ENCODE results near the gene HSPE1. TPM values are rescaled to one million over a fixed set of nuclear protein-coding genes. Genes with fewer than 3 reads are reported as not detected.
"Not testable (repeated sequence)": the region's sequence is repeated elsewhere in the genome, so short reads cannot be mapped to it uniquely, and the experiment has no call there.

HSPE1 gene
- total RNA-seq: 100 to 1,000 TPM; 264 to 275 TPM

DNA sequence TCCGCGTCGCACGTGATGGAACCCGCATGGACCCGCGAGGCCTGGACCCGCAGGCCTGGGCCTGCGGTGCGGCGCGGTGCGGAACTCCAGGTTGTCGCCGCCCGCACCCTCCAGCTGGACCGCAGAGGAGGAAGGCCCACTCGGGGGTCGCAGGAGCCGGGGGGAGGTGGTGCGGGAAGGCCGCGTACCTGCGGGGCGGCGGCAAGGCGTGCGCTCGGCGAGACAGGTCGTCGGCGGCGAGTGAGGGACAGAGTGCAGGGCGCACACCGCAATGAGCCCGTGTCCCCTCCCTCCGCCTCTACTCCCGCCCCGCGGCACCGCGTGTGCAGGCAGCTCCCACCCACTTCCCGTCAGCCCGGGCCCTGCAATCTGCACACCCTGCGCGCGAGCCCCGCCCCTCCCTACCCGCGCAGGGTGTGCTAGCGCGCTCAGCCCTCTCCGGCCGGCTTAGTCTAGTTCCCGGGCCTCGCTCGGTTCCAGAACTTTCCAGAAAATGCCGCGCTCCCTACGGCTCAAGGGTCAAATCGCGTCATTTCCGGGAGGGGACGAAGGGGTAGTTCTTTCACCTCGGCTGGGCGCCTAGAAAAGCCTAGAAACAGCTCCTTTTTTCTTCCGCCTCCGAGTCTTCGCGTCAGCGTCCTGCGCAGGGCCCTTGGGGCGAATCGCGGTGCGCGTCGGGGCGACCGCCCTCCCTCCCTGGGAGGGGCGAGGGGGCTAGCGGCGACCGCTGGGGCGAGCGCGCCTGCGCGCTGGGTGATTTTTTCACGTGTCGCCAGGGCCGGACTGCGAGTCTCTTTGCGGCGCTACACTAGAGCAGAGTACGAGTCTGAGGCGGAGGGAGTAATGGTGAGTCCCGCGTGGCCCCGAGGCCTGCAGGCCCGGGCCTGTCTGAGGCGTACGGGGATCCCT is at the start of gene HSPE1, which contains the start of gene HSPD1:
Gene HSPE1, plus strand, starts transcription at position 786 of the 909 bp plus-strand sequence. Its CDS starts 58 bp downstream, at position 844.
Gene HSPD1, minus strand, starts transcription at position 247 of the 909 bp plus-strand sequence. CDS start 992 bp downstream, outside the sequence.
- H3K27ac Mint-ChIP-seq: peak within 1 kb of the TSS; percentile 96 to 98
- ATAC-seq (peak; percentile 87 to 88), DNase-seq (ENCODE audit: low spot score in 2 of 2) (peak; percentile 94 to 99)
- peaks cover 73 to 83% of the 10 kb centered on the region in 2 donors for H3K36me3 Mint-ChIP-seq
- H3K9me3 Mint-ChIP-seq: no peaks in the 10 kb centered on the region

DNA sequence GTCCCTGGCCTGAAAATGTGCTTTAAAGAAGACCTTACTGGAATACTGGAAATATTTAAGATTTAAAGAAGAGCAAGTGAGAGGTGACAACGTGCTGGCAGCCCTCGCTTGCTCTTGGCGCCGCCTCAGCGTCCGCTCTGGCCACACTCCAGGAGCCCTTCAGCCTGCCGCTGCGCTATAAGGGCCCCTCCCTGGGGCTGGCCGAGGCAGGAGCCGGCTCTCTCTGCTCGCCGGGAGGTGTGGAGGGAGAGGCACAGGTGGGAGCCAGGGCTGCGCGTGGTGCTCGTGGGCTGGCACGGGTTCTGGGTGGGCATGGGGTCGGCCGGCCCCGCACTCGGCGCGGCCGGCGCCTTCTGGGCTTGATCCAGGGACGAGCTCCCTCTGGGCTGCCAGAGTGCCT is 49.7 kb upstream of the HSPE1 start:
- ATAC-seq: no peak
- Mint-ChIP-seq H3K9me3 (no peaks in the 10 kb centered on the region), H3K36me3 (peaks cover 7 to 9% of the 10 kb centered on the region in 2 donors), H3K27ac (no peak overlapping the region)
- DNase-seq (ENCODE audit: low spot score in 2 of 2): no peak

DNA sequence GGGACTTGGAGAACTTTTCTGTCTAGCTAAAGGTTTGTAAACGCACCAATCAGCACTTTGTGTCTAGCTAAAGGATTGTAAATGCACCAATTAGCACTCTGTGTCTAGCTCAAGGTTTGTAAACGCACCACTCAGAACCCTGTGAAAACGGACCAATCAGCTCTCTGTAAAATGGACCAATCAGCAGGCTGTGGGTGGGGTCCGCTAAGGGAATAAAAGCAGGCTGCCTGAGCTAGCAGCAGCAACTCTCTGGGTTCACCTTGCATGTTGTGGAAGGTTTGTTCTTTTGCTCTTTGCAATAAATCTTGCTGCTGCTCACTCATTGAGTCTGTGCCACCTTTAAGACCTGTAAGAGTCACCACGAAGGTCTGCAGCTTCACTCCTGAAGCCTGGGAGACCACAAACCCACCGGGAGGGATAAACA is 49.2 kb upstream of the HSPE1 start:
- not testable (repeated sequence) for ATAC-seq; H3K36me3 Mint-ChIP-seq; DNase-seq (ENCODE audit: low spot score in 2 of 2); H3K9me3 Mint-ChIP-seq
- H3K27ac Mint-ChIP-seq: peak overlapping the region in 1 of 2 donors; percentile 44

DNA sequence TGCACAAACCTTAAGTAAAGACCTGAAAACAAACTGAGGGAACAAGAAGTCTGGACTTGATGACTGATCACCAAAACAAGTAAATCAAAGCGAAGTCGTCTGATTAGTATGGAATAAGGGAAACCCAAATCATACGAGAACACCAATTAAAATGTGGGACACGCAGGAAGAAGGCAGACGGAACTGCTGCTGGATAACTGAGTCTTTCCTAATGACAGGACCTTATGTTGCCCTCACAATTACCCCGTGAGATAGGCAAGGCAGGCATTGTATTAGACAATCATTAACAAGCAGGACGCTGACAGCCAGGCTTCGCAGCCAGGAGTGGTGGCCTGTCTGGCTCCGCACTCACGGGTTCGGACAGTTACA is 47.4 kb upstream of the HSPE1 start:
- H3K27ac Mint-ChIP-seq: peak overlapping the region; percentile 99 to 100
- H3K36me3 Mint-ChIP-seq: peaks cover 7 to 9% of the 10 kb centered on the region in 2 donors
- ATAC-seq (no peak), DNase-seq (ENCODE audit: low spot score in 2 of 2) (no peak)
- no peaks in the 10 kb centered on the region for H3K9me3 Mint-ChIP-seq

DNA sequence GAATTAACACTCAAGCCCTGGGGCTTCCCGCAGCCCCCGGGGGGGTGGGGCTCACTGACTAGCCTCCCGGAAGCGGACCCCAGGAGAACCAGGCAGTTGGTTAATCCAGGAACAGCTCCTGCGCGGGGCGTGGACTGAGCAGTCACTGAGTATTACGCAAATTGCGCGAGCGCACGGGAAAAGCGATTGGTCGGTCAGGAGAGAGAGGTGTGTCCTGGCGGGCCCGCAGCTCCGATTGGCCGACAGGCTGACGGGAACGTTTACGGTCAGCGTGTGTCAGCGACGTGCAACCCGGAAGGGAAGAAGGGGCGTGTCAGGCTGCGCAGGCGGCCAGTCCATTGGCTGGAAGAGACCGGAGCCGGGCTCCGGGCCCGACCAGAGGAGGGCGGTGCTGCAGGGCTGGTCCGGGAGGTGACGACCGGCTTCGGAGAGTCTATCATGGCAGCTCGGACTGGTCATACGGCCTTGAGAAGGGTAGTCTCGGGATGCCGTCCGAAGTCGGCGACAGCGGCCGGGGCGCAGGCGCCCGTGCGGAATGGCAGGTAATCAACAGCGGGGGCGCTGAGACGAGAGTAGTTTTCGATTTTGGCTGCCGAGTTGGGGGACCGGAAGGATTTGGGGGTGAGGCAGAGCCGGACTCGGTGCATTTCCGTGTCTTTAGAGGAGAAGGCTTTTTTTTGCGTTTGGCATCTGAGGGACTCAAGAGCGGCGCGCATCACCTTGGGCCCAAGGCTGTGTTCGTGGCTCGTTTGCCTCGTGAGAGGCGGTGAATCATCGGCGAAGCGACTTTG is 46.9 kb upstream of the HSPE1 start, which contains the start of gene COQ10B:
Gene COQ10B, plus strand, starts transcription at position 430 of the 791 bp plus-strand sequence. Its CDS starts 9 bp downstream, at position 439.
- peak within 1 kb of the TSS; percentile 99 to 100 for H3K27ac Mint-ChIP-seq
- DNase-seq (ENCODE audit: low spot score in 2 of 2): peak; percentile 96 to 100
- peak; percentile 91 to 93 for ATAC-seq
- no peaks in the 10 kb centered on the region for H3K9me3 Mint-ChIP-seq
- H3K36me3 Mint-ChIP-seq: peaks cover 7 to 9% of the 10 kb centered on the region in 2 donors

DNA sequence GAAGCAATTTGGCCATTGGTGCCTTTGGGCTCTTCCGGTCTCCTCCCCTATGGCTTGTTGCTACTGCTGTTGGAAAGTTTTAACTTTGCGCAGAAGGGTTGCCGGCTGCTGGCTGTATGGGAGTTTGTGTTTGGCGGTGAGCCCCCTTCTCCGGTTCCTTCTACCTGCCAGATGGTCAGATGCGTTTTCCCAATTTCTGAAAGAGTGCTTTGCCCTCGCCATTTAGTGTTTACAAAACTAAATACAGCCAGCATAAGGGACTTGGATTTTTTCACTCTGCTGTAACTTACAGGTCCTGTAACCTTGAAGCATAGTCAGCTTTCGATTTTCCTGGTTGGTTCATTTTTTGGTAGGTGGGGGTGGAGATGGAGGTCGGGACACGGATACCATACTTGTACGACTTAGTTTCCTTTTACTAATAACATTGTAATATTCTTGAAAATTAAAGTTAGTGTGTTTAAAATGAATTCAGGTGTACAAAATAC is 46.2 kb upstream of the HSPE1 start:
- Mint-ChIP-seq H3K36me3 (peaks cover 7 to 9% of the 10 kb centered on the region in 2 donors), H3K27ac (peak overlapping the region; percentile 99 to 100), H3K9me3 (no peaks in the 10 kb centered on the region)
- DNase-seq (ENCODE audit: low spot score in 2 of 2): no peak
- peak in 1 of 2 donors; percentile 69 for ATAC-seq

DNA sequence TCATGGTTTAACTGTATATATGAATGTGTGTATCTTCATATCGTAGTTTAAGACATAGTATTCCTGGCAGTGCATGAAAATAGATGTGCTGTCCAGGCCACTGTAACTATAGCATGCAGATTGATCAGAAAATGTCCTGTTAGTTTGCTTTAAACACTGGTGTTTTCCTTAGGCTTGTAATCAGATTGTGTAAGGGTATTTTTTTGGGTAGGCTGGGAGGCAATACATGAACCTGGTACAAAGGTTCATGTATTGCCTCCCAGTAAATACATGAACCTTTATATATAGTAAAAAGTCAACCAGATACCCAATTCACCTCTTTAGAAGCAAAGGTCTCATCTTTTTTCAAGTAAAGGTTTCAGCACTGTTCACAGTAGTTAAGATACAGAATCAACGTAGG is 45.3 kb upstream of the HSPE1 start:
- peaks cover 7 to 9% of the 10 kb centered on the region in 2 donors for H3K36me3 Mint-ChIP-seq
- H3K9me3 Mint-ChIP-seq: no peaks in the 10 kb centered on the region
- ATAC-seq: no peak
- no peak for DNase-seq (ENCODE audit: low spot score in 2 of 2)
- peak overlapping the region; percentile 99 to 100 for H3K27ac Mint-ChIP-seq

DNA sequence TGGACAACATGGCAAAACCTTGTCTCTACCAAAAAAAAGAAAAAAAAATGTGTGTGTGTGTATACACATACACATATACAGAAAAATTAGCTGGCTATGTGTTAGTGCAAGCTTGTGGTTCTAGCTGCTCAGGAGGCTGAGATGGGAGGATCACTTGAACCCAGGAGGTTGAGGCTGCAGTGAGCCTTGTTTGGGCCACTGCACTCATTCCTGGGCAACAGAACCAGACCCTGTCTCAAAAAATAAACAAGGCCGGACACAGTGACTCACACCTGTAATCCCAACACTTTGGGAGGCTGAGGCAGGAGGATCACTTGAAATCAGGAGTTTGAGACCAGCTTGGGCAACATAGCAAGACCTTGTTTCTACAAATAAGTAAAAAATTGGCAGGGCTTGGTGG is 44.8 kb upstream of the HSPE1 start:
- no peak for DNase-seq (ENCODE audit: low spot score in 2 of 2)
- no peak for ATAC-seq
- peaks cover 7 to 9% of the 10 kb centered on the region in 2 donors for H3K36me3 Mint-ChIP-seq
- no peaks in the 10 kb centered on the region for H3K9me3 Mint-ChIP-seq
- peak overlapping the region; percentile 89 to 99 for H3K27ac Mint-ChIP-seq

DNA sequence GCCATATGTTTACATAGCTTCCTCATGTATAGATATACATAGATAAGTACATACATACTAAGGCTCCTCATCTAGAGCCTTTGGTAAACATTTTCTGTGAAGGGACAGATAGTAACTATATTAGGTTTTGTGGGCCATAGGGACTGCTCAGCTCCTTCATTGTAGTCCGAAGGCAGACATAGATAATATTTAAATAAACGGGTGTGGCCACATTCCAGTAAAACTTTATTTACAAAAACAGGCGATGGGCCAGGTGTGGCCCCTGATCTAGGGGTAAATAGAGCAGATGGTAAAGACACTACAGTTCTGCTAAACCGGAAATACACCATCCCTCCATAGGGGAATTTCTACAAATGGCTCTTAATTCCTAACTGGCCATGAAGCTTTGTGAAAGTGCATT is 39.5 kb upstream of the HSPE1 start:
- no peak for ATAC-seq

DNA sequence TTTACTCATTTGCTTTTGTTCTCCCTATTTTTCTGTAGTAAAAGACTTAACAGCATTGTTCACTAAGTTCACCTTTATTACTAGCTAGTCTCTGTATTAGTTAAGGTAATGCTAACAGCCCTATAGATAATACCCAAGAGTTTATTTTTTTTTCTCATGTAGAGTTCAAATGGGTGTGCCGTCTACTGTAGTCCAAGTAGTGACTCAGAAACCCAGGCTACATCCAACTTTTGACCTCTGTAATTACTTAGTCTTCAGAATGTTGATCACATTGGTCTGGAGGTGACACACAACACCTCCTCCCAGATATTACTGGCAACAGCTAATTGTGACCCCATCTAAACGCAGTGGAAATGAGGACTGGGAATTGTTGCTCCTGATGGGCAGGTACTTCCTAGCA is 39.1 kb upstream of the HSPE1 start:
- DNase-seq (ENCODE audit: low spot score in 2 of 2): no peak
- no peaks in the 10 kb centered on the region for H3K9me3 Mint-ChIP-seq
- no peak overlapping the region for H3K27ac Mint-ChIP-seq
- ATAC-seq: no peak
- H3K36me3 Mint-ChIP-seq: peaks cover 0 to 2% of the 10 kb centered on the region in 2 donors

More for the DNA sequence above, 39.5 kb upstream of the HSPE1 start:
- Mint-ChIP-seq H3K27ac (no peak overlapping the region), H3K36me3 (no peaks in the 10 kb centered on the region), H3K9me3 (no peaks in the 10 kb centered on the region)
- no peak for DNase-seq (ENCODE audit: low spot score in 2 of 2)

DNA sequence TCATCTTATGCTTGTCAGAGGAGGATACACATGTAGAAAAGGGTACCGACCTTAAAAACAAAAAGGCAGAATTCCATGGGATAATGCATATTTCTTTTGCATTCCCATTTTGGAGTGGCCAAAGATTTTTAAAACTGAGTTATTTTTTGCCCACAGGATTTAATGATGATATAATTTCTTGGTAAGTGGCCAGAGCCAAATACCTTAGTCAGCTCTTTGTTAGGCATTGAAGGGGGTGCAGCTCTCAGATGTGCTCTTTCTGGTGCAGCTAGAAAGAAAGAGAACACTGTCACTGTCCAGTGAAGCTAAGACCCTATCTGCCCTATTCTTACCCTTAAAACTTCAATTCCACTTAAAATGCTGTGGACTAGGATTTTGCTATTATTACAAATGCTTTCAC is 36.0 kb upstream of the HSPE1 start:
- H3K36me3 Mint-ChIP-seq: peaks cover 0 to 5% of the 10 kb centered on the region in 2 donors
- DNase-seq (ENCODE audit: low spot score in 2 of 2): no peak
- H3K27ac Mint-ChIP-seq: no peak overlapping the region
- no peaks in the 10 kb centered on the region for H3K9me3 Mint-ChIP-seq
- no peak for ATAC-seq

DNA sequence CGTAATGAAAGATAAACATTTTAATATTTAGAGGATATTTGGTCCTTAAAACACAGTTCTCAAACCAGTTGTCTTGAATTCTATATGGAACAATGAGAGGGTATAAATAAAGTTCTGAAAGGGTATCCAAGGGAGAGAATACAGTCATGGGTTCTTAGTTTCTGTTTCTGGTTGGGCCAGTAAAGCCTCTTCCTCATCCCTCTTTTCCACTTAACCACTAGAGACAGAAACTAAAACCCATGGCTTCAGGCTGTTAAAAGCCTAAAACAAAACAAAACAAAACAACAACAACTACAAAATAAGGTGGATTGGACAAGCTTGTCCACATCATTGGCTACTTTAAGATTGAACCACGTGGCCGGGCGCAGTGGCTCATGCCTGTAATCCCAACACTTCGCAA is 28.0 kb upstream of the HSPE1 start:
- DNase-seq (ENCODE audit: low spot score in 2 of 2) (no peak), ATAC-seq (no peak)
- H3K27ac Mint-ChIP-seq: no peak overlapping the region
- no peaks in the 10 kb centered on the region for H3K9me3 Mint-ChIP-seq
- peaks cover 0 to 10% of the 10 kb centered on the region in 2 donors for H3K36me3 Mint-ChIP-seq

DNA sequence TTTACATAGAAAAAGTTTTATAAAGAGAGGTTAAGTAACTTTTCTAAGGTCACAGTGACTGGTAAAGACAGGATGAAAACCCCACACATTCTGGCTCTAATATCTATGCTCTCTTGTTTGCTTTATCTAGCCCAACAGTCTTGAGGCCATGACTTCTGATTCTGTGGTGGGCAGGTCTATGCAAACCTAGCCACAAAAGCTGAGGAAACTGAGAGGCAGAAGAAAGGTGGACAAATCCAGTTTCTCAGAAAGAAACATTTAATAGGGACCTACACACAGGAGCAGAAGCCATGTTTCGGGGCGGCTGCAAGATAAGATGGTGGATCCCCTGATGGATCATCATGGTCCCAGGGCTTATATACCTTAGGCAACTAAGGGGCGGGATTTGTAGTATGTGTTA is 22.4 kb upstream of the HSPE1 start:
- Mint-ChIP-seq H3K27ac (no peak overlapping the region), H3K36me3 (peaks cover 4 to 23% of the 10 kb centered on the region in 2 donors), H3K9me3 (no peaks in the 10 kb centered on the region)
- no peak for DNase-seq (ENCODE audit: low spot score in 2 of 2)
- no peak for ATAC-seq

DNA sequence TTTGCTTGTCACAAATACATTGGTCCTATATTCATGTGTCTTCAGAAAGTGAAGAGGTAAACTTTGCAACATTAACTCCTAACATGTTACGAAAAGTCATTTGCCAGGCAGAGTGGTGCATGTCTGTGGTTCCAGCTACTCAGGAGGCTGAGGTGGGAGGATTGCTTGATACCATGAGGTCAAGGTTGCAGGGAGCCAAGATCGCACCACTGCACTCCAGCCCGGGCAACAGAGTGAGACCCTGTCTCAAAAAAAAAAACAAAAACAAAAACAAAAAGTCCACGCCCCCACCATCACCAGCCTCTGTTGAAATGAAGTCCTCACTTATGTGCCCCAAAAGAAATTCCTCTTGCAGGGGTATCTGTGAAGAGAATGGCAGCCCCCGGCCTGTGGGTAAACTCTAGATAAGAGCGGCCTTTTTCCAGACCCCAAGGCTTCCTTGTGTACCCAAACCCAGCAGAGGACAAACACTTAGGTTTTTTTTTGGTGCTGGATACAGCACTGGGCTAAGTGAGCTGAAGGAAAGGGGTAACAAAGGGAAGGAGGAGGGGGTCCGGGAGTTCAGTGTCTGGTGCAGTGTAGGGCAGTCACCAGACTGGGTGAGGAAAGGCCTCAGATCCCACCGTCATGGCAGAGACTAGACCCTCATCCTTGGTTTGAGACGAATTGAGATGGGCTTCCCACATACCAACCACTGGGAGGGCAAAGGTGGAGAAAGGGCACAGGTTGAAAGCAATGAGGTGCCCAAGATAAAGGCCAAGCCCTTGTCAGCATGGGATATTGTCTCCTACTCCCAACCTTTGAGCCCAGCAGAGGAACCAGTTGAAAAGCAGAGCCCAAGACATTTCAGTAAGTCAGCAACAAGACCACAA is 19.8 kb upstream of the HSPE1 start:
- ATAC-seq: peak; percentile 12 to 21

DNA sequence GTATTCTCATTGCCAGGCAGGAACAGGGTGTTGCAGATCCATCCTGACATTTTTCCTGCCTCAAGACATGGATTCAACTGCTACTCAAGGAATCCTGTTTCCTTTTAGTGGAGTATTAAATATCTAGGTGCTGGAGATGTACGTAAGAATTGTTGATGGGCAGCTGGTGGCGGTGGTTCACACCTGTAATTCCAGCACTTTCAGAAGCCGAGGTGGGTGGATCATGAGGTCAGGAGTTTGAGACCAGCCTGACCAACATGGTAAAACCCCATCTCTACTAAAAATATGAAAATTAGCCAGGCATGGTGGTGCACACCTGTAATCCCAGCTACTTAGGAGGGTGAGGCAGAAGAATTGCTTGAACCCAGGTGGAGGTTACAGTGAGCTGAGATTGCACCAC is 15.9 kb upstream of the HSPE1 start:
- H3K9me3 Mint-ChIP-seq; DNase-seq (ENCODE audit: low spot score in 2 of 2); H3K27ac Mint-ChIP-seq: not testable (repeated sequence)
- peaks cover 15 to 65% of the 10 kb centered on the region in 2 donors for H3K36me3 Mint-ChIP-seq
- peak; percentile 3 to 21 for ATAC-seq

More for the DNA sequence above, 19.8 kb upstream of the HSPE1 start:
- Mint-ChIP-seq H3K36me3 (peaks cover 4 to 44% of the 10 kb centered on the region in 2 donors), H3K9me3 (peaks cover 0 to 5% of the 10 kb centered on the region in 2 donors), H3K27ac (peak overlapping the region in 1 of 2 donors; percentile 56)
- DNase-seq (ENCODE audit: low spot score in 2 of 2): no peak

DNA sequence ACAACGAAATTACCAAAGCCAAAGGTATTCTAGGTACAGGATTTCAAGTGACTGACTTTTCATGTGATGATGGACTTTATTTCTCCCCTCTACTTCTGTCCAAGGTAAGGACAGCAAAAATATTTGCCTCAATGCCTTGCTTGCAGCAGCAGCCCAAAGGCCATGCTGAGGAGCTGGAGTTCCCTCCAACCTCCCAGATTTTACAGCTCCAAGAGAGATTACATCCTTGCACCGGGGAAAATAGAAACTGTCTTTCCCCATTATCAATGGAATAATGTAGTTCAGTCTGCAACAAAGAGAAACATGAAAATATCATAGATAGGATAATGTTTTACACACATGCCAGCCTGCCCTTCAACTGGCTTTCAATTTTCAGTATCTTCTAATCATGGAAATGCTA is 14.0 kb upstream of the HSPE1 start:
- Mint-ChIP-seq H3K9me3 (peaks cover 0 to 9% of the 10 kb centered on the region in 2 donors), H3K27ac (no peak overlapping the region), H3K36me3 (peaks cover 19 to 75% of the 10 kb centered on the region in 2 donors)
- no peak for ATAC-seq
- no peak for DNase-seq (ENCODE audit: low spot score in 2 of 2)

Measured in activated naive CD4-positive, alpha-beta T cell treated with anti-CD3 and anti-CD28 coated beads, Interleukin-2, amount 50 U/mL, for 72 hours (primary cell).